HG03196 (cell line): Measurements from ENCODE around the gene RYR3.

Experiments
- ATAC-seq: cut with Tn5 transposase; IDR thresholded peaks from one replicate; pipeline ENCODE4 v1.9.1; 2021; ENCODE audit not compliant: unreplicated experiment

Gene RYR3

GRCh38 chr15:33317896-33318295, 7.1 kb downstream of the RYR3 start:
- no peak for ATAC-seq

- ATAC-seq: no peak
Observed at GRCh38 chr15:33320017-33320416, 9.2 kb downstream of the RYR3 start.

DNA sequence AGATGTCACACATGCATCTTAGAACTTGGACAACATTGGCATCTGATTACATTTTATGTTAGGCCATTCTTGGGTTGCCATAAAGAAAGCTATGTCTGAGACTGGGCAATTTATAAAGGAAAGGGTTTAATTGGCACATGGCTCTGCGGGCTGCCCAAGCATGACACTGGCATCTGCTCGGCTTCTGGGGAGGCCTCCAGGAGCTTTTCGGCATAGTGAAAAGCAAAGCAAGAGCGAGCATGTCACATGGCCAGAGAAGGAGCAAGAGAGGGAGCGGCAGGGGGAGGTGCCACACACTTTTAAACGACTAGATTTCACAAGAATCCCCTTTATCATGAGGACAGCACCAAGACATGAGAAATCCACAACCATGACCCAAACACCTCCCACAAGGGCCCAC, 11.3 kb downstream of the RYR3 start:
- ATAC-seq: no peak

GRCh38 chr15:33324609-33325008, 13.8 kb downstream of the RYR3 start:
- no peak for ATAC-seq

DNA sequence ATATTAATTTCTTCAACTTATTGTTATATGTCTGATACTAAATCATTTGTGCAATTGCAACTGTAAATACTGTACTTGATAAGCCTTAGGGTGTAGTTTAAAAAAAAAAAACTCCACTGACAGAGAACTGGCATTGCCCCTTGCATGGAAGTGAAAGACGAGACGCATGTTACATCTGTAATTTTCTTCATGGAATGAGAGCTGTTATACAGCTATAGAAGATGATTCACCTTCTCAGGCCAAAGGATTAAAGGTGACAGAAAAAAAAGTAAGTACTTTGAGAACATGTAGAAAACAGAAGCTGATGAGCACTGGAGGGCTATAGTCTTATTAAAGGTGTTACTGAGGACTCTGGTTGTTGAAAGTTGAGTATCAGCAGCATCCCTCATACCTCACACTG, 16.1 kb downstream of the RYR3 start:
- ATAC-seq: no peak

DNA sequence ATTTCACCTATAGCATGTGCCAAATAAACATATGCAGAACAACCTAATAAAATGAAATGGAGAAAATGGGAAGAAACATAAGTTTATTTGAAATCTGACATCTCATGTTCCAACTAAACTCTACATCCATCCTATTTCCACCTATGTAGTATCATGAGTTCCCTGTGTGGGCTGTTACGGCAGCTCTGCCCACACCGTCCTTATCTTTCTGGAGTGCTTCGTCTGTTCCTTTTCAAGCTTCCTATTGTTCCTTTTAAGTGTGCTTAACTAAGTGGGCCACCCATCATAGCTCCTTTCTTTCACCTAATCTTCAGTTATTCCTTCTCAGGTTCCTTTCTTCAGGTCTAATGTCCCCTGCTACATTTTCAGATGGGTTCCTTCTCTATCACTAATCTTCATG, 17.3 kb downstream of the RYR3 start:
- ATAC-seq: no peak

DNA sequence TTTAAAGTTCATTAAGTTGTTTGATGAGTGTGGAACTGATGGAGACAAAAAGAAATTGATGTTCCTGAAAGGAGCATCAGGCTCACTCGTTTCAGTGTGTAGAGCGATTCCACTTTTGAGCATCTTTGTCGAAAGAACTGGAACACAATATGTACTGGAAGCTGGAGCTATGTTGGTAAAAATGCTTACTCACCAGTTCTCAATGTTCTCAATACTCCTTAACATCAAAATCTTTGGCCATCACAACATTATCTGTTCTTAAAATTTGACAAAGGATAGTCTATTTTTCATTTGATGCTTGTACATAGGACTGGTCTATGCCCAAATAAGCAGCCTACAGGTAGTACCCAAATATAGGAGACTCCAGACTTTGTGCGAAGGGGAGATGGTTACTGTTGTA, 18.7 kb downstream of the RYR3 start:
- no peak for ATAC-seq

DNA sequence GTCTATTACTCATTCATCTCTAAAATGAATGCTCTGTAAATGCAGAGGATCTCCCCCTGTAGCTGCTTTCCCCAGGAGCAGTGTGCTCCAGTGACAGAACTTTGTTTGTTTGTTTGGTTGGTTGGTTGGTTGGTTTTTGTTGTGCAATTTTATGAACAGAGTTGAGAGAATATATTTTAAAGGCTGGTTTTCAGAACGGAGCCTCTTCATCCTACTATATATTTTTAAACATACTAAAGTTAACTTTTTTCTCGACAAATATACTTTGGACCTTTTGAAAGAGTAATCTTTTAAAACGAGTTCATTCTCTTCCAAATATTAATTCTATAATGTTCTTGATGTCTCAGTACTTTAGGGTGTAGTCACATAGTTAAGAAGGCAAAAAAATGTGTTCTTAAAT, 20.2 kb downstream of the RYR3 start:
- no peak for ATAC-seq

DNA sequence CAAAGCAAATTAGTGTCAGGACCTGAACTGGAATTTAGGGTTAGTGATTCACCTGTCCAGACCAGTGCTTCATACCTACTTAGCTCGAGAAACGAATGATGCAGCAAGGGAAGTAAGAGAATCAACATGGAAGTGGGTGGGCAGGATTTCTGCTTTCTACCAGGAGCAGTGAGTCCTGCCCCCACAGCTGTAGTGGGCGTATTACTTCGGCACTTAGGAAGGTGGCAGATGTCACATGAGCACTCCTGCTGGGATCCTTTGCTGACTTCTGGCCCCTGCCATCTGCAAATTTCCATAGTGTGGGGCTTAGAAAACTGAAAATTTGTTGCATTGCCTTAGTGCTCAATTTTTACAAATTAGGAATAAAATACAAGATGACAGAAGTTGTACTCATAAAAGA, 31.2 kb downstream of the RYR3 start:
- ATAC-seq: no peak

GRCh38 chr15:33343275-33343674, 32.5 kb downstream of the RYR3 start:
- ATAC-seq: no peak

DNA sequence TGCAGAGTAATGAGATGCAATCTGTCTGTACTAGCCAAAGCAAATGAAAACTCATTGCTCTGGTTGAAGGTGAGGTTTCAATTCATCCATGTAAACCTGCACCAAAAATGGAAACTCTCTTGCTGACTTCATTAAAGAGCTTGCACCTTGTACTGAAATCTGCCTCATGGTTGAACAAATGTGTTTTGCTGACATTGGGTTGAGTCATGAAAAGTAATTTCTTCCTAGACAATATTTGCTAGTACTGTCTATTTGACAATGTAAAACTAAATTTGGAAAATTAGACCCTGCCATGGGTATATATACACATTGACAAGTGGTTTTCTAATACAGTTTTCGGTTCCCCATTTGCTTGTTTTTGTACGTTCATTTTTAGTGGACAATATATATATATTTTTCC, 33.3 kb downstream of the RYR3 start:
- ATAC-seq: no peak

DNA sequence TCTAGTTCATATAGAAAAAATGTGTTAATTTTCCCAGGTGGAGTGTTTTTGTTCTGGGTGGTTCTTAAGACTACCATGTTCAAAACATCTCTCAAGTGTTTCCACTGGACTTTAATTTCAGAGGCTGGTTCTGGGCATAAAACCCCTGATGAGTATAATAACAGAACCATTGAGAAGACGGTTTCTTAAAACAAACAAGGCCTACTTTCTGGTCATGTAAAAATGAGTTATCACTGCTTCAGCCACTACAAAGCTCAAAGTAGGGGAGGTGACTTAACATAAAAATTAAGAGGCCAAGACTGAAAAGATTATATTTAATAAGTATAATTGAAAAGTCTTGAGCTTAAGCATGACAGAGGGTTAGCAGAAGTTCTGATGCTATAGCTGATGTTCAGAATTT, 33.8 kb downstream of the RYR3 start:
- ATAC-seq: no peak

DNA sequence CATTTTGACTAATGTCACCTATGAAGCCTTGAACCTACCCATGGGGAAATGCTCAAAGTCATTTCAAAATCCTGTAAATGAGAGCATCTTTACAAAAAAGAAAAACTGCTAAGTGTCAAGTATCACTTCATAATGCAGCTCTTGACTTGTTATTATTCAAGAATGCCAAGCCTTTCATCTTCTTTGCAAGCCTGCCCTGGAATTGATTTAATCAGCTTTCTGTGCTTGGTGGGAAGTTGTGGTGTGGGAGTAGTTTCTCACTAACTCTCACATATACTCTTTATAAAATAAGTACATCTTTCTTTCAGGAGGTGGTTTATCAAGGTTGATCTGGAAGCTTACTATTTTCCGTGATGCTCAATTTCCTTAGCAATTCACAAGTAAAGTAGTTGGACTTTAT, 43.6 kb downstream of the RYR3 start:
- no peak for ATAC-seq

DNA sequence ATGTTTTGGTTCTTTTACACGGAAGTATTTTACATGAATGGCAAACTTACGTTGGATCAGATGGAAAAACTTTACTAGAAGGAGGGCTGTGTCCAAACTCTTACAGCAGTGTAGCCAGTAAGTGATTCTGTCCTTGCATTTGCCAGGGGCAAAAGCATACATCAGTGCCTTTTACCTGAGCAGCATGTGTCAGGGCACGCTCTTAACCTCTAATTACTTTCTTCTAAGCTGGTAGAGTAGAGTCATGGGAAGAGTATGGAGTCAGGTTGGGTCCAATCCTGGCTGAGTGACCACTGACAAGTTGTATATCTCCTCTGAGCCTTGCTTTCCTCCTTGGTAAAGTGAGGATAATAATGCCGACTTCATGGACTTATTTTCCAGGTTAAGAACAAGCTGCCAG, 47.1 kb downstream of the RYR3 start:
- no peak for ATAC-seq

GRCh38 chr15:33358306-33358705, 47.5 kb downstream of the RYR3 start:
- no peak for ATAC-seq

GRCh38 chr15:33360886-33361285, 50.1 kb downstream of the RYR3 start:
- no peak for ATAC-seq

GRCh38 chr15:33369941-33370622, 59.3 kb downstream of the RYR3 start:
- no peak for ATAC-seq

DNA sequence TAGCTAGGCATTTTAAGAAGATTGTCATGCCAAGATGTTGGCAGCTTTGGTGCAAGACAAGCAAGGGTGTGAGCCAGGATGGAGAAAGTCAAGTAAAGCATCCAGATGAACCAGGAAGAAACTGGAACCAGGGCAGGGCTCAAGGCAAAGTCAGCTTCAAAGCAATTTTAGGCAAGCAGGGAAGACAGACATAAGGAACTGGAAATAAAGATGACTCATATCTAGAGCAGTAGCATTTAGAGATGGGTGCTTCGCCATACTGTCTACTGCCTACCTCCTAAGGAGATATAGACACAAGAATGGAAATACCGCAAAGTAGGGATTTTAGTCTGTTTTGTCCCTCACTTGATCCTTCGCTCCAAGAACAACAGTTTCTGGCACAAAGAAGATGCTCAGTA, 59.9 kb downstream of the RYR3 start:
- no peak for ATAC-seq

- no peak for ATAC-seq
Observed at GRCh38 chr15:33371159-33371558, 60.4 kb downstream of the RYR3 start.

DNA sequence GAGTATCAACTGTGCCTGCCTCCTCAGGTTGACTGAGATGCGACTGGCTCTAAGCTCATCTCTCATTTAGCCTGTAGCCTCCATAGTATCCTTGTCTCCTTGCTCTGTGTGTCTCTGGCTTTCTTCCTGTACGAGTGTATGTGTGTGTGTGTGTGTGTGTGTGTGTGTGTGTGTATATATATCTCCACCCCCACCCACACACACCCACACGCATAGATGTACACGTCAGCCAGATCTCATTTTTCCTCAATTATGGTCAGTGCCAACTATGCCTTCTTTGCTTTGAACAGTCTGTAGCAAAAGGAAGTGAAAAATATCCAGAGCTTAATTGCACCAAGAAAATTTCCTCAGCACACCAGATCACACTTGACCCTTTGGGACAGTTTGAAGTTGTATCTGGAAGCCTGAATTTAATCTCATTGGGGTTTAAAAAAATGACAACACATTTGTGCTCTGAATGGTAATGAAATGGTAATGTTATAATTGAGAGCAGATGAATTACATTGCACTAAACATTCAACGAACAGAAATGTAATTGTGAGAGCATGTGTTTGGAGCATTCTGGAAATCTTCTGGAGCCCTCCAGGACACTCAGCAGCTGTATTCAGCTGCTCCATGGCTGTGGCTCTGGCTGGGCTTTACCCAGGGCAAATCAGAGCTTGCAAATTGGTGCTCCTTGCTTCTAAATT, 63.6 kb downstream of the RYR3 start:
- no peak for ATAC-seq

GRCh38 chr15:33375236-33375635, 64.5 kb downstream of the RYR3 start:
- ATAC-seq: no peak

- ATAC-seq: no peak
Observed at GRCh38 chr15:33377204-33377603, 66.4 kb downstream of the RYR3 start.

DNA sequence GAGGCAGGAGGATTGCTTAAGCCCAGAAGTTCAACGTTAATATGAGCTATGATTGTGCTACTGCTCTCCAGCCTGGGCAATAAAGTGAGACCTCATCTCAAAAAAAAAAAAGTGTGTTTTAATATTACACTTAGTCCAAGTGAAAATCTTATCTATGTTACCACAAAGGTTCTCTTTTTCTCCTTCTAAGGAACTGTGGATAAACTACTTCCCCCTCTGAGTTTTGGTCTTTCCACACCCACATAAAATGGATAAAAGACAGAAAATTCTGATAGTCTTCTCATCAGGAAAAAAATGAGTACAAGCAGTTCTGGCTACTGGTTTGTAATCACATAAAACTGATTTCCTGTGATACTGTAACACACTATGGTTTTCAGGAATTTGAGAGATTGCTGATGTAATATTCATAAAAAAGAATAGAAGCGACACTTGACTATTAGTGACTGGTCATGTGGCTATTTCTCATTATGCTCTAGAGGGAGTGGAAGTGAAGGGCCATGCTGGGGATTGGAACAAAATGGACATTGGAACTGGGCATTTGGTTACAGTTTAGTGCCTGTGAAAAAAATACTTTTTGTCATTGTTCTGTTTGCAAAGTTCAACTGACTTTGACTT, 68.2 kb downstream of the RYR3 start:
- no peak for ATAC-seq
